ENCODE data around the gene NOCT.
"Not testable (repeated sequence)": the region's sequence is repeated elsewhere in the genome, so short reads cannot be mapped to it uniquely, and the experiment has no call there.

NOCT gene
- total RNA-seq: 8.2 to 479 (median 13.1) reads per million in 17 experiments

GRCh38 chr4:139015269-139015947 lies at the start of gene NOCT:
Gene NOCT (plus strand): TSS chr4:139015781. CDS start chr4:139015982, 201 bp downstream.
- peak; percentile 89 to 95 (median 94) for DNase-seq

- peak; percentile 51 to 95 (median 81) for DNase-seq
Measured at GRCh38 chr4:138967313-138967712, 48.3 kb upstream of the NOCT start.

- peak in 2 of 4 experiments; percentile 24 to 37 for DNase-seq
Measured at GRCh38 chr4:138972956-138973801, 42.4 kb upstream of the NOCT start.

GRCh38 chr4:138975225-138975624 lies 40.4 kb upstream of the NOCT start:
- DNase-seq: no peak

- no peak for DNase-seq
Measured at GRCh38 chr4:138976526-138976925, 39.1 kb upstream of the NOCT start.

- peak; percentile 62 to 80 (median 72) for DNase-seq
Measured at GRCh38 chr4:138977524-138977923, 38.1 kb upstream of the NOCT start.

- no peak for DNase-seq
Measured at GRCh38 chr4:138978028-138978585, 37.5 kb upstream of the NOCT start.

GRCh38 chr4:138978600-138978999 lies 37.0 kb upstream of the NOCT start:
- no peak for DNase-seq

GRCh38 chr4:138979742-138980141 lies 35.8 kb upstream of the NOCT start:
- DNase-seq: no peak

GRCh38 chr4:138981930-138982390 lies 33.6 kb upstream of the NOCT start:
- DNase-seq: peak; percentile 77 to 89 (median 83)

GRCh38 chr4:138982754-138983153 lies 32.8 kb upstream of the NOCT start:
- no peak for DNase-seq

- no peak for DNase-seq
Measured at GRCh38 chr4:138983690-138984089, 31.9 kb upstream of the NOCT start.

GRCh38 chr4:138984647-138985046 lies 30.9 kb upstream of the NOCT start:
- DNase-seq: no peak

- DNase-seq: no peak
Measured at GRCh38 chr4:138992676-138993075, 22.9 kb upstream of the NOCT start.

GRCh38 chr4:138996090-138996489 lies 19.5 kb upstream of the NOCT start:
- no peak for DNase-seq

GRCh38 chr4:138999666-139000065 lies 15.9 kb upstream of the NOCT start:
- DNase-seq: peak in 3 of 4 experiments; percentile 33 to 45 (median 44)

GRCh38 chr4:139000134-139000533 lies 15.4 kb upstream of the NOCT start:
- not testable (repeated sequence) for DNase-seq

- not testable (repeated sequence) for DNase-seq
Measured at GRCh38 chr4:139001430-139001829, 14.2 kb upstream of the NOCT start.

- DNase-seq: not testable (repeated sequence)
Measured at GRCh38 chr4:139003668-139004067, 11.9 kb upstream of the NOCT start.

GRCh38 chr4:139005774-139006173 lies 9.8 kb upstream of the NOCT start:
- DNase-seq: no peak

GRCh38 chr4:139007640-139008039 lies 7.9 kb upstream of the NOCT start:
- no peak for DNase-seq

- DNase-seq: not testable (repeated sequence)
Measured at GRCh38 chr4:139008278-139008677, 7.3 kb upstream of the NOCT start.

- DNase-seq: no peak
Measured at GRCh38 chr4:139009702-139010101, 5.9 kb upstream of the NOCT start.
